SK-N-SH treated with all-trans-retinoic acid at 6 μM for 48 hours (cell line): ENCODE results near the gene DDX20.

ENCODE experiments used
- ATAC-seq: fragments of 200-7000 bp; cut with Tn5 transposase; 3 replicates; pipeline ENCODE4 v1.9.1; 2020; ENCODE audit warnings: mild to moderate bottlenecking, moderate library complexity
- BACH2 ChIP-seq: fragments of 250-450 bp; sonication (Bioruptor Pico); IDR thresholded peaks from 2 replicates; pipeline ENCODE4 v1.9.0; 2021; ENCODE audit warnings: mild to moderate bottlenecking, borderline replicate concordance
- CSDC2 ChIP-seq: fragments of 250-450 bp; sonication (Bioruptor Pico); IDR thresholded peaks from 2 replicates; pipeline ENCODE4 v1.5.0; 2020; ENCODE audit warnings: mild to moderate bottlenecking, moderate library complexity
- ESRRG ChIP-seq: fragments of 250-450 bp; sonication (Bioruptor Pico); IDR thresholded peaks from 2 replicates; pipeline ENCODE4 v1.6.1; 2021; ENCODE audit warnings: mild to moderate bottlenecking
- GLIS3 ChIP-seq: fragments of 250-450 bp; sonication (Bioruptor Pico); IDR thresholded peaks from 2 replicates; pipeline ENCODE4 v1.5.0; 2020; ENCODE audit warnings: mild to moderate bottlenecking, moderate library complexity
- OSR1 ChIP-seq: fragments of 250-450 bp; sonication (Bioruptor Pico); IDR thresholded peaks from 2 replicates; pipeline ENCODE4 v1.8.0; 2022; ENCODE audit warnings: moderate library complexity, mild to moderate bottlenecking, inconsistent platforms
- PPARA ChIP-seq: fragments of 250-450 bp; sonication (Bioruptor Pico); IDR thresholded peaks from 2 replicates; pipeline ENCODE4 v1.5.0; 2020; ENCODE audit warnings: mild to moderate bottlenecking, borderline replicate concordance
- SNAI2 ChIP-seq: fragments of 250-450 bp; sonication (Bioruptor Pico); IDR thresholded peaks from 2 replicates; pipeline ENCODE4 v1.5.0; 2020; ENCODE audit warnings: mild to moderate bottlenecking, moderate library complexity
- TCF4 ChIP-seq: fragments of 250-450 bp; sonication (Bioruptor Pico); IDR thresholded peaks from 2 replicates; pipeline ENCODE4 v1.8.0; 2021; ENCODE audit warnings: mild to moderate bottlenecking, moderate library complexity, borderline replicate concordance
- TOX ChIP-seq: fragments of 250-450 bp; sonication (Bioruptor Pico); IDR thresholded peaks from 2 replicates; pipeline ENCODE4 v1.8.0; 2021; ENCODE audit warnings: mild to moderate bottlenecking, moderate library complexity, borderline replicate concordance
- ZFP3 ChIP-seq: fragments of 250-450 bp; sonication (Bioruptor Pico); IDR thresholded peaks from 2 replicates; pipeline ENCODE4 v1.5.0; 2020; ENCODE audit warnings: mild to moderate bottlenecking, moderate library complexity
- ZFP30 ChIP-seq: fragments of 450-650 bp; formaldehyde crosslinking; IDR thresholded peaks from 2 replicates; pipeline ENCODE4 v1.5.0; 2022; ENCODE audit warnings: mild to moderate bottlenecking, moderate library complexity
- ZNF565 ChIP-seq: fragments of 450-650 bp; formaldehyde crosslinking; conservative IDR thresholded peaks from 2 replicates; pipeline ENCODE4 v1.5.0; 2020; ENCODE audit warnings: low read depth, mild to moderate bottlenecking, moderate library complexity
- ZNF8 ChIP-seq: fragments of 450-650 bp; formaldehyde crosslinking; IDR thresholded peaks from 2 replicates; pipeline ENCODE4 v1.5.0; 2020; ENCODE audit warnings: mild to moderate bottlenecking, moderate library complexity
- TF ChIP-seq, protein P1 (sequence below): fragments of 250-450 bp; sonication (Bioruptor Pico); IDR thresholded peaks from 2 replicates; pipeline ENCODE4 v1.5.0; 2020; ENCODE audit warnings: mild to moderate bottlenecking, moderate library complexity
- TF ChIP-seq, protein P2 (sequence below): fragments of 250-450 bp; sonication (Bioruptor Pico); IDR thresholded peaks from 2 replicates; pipeline ENCODE4 v1.8.0; 2020; ENCODE audit warnings: mild to moderate bottlenecking, moderate library complexity, borderline replicate concordance
- TF ChIP-seq, protein P3 (sequence below): fragments of 250-450 bp; sonication (Bioruptor Pico); IDR thresholded peaks from 2 replicates; pipeline ENCODE4 v1.5.1; 2021; ENCODE audit warnings: mild to moderate bottlenecking, moderate library complexity
- TF ChIP-seq, protein P4 (sequence below): fragments of 250-450 bp; sonication (Bioruptor Pico); IDR thresholded peaks from 2 replicates; pipeline ENCODE4 v1.5.1; 2020; ENCODE audit warnings: low read depth, mild to moderate bottlenecking, moderate library complexity

DDX20 gene

DNA sequence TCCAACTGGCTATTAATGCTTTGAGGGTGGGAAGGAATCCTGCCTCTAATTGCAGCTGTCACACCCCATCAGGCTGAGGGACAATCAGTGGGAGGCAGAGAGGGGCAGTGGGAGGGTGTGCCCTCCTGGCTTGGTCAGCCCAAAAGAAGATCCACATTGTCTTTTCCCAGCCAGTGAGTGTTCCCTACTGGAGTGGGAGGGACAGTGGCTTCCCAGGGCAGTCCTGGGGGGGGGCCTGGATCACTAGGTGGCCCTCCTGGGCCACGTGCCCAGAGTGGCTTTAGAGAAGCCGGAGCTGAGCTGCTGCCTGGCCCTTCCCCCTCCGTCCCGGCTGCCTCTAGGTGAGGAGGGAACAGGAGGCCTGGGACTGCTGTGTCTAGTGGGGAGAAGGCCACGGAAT is 30.5 kb upstream of the DDX20 start:
- TF ChIP-seq, protein P1, sequence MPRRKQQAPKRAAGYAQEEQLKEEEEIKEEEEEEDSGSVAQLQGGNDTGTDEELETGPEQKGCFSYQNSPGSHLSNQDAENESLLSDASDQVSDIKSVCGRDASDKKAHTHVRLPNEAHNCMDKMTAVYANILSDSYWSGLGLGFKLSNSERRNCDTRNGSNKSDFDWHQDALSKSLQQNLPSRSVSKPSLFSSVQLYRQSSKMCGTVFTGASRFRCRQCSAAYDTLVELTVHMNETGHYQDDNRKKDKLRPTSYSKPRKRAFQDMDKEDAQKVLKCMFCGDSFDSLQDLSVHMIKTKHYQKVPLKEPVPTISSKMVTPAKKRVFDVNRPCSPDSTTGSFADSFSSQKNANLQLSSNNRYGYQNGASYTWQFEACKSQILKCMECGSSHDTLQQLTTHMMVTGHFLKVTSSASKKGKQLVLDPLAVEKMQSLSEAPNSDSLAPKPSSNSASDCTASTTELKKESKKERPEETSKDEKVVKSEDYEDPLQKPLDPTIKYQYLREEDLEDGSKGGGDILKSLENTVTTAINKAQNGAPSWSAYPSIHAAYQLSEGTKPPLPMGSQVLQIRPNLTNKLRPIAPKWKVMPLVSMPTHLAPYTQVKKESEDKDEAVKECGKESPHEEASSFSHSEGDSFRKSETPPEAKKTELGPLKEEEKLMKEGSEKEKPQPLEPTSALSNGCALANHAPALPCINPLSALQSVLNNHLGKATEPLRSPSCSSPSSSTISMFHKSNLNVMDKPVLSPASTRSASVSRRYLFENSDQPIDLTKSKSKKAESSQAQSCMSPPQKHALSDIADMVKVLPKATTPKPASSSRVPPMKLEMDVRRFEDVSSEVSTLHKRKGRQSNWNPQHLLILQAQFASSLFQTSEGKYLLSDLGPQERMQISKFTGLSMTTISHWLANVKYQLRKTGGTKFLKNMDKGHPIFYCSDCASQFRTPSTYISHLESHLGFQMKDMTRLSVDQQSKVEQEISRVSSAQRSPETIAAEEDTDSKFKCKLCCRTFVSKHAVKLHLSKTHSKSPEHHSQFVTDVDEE (CRISPR knock-in tag), result no peak
- TF ChIP-seq, protein P2, sequence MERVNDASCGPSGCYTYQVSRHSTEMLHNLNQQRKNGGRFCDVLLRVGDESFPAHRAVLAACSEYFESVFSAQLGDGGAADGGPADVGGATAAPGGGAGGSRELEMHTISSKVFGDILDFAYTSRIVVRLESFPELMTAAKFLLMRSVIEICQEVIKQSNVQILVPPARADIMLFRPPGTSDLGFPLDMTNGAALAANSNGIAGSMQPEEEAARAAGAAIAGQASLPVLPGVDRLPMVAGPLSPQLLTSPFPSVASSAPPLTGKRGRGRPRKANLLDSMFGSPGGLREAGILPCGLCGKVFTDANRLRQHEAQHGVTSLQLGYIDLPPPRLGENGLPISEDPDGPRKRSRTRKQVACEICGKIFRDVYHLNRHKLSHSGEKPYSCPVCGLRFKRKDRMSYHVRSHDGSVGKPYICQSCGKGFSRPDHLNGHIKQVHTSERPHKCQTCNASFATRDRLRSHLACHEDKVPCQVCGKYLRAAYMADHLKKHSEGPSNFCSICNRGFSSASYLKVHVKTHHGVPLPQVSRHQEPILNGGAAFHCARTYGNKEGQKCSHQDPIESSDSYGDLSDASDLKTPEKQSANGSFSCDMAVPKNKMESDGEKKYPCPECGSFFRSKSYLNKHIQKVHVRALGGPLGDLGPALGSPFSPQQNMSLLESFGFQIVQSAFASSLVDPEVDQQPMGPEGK, result no peak
- TF ChIP-seq TCF4 (CRISPR knock-in tag), result no peak
- TF ChIP-seq ZFP3 (CRISPR knock-in tag), result no peak
- no peak for TF ChIP-seq ESRRG (CRISPR knock-in tag)
- TF ChIP-seq ZFP30 (CRISPR knock-in tag), result no peak
- no peak for TF ChIP-seq ZNF565
- TF ChIP-seq CSDC2 (CRISPR knock-in tag), result no peak
- no peak for TF ChIP-seq ZNF8 (CRISPR knock-in tag)
- TF ChIP-seq, protein P3, sequence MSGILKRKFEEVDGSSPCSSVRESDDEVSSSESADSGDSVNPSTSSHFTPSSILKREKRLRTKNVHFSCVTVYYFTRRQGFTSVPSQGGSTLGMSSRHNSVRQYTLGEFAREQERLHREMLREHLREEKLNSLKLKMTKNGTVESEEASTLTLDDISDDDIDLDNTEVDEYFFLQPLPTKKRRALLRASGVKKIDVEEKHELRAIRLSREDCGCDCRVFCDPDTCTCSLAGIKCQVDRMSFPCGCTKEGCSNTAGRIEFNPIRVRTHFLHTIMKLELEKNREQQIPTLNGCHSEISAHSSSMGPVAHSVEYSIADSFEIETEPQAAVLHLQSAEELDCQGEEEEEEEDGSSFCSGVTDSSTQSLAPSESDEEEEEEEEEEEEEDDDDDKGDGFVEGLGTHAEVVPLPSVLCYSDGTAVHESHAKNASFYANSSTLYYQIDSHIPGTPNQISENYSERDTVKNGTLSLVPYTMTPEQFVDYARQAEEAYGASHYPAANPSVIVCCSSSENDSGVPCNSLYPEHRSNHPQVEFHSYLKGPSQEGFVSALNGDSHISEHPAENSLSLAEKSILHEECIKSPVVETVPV (CRISPR knock-in tag), result no peak
- TF ChIP-seq SNAI2, result no peak
- TF ChIP-seq, all 23 proteins: peak for 0
- ATAC-seq, result no peak

DNA sequence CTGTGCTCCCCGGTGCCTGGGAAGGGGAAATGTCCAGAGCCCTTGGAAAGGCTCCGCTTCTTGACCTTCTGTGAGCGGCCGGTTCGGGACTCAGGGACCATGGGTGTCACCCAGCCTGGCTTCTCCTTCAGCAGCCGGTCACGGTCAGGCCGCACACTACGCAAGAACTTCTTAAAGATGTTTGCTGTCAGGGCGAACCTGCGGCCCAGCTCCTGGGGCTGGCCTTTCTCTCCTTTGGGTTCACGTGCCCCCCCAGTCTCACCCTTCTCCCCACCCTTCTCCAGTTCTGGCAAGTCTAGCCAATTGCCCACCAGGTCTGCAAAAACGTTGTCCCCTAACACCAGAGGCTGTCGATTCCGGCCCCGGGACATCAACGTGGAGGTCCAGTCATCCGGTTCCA is 28.6 kb upstream of the DDX20 start:
- no peak for TF ChIP-seq TCF4 (CRISPR knock-in tag)
- TF ChIP-seq TOX (CRISPR knock-in tag), result no peak
- TF ChIP-seq BACH2 (CRISPR knock-in tag), result no peak
- TF ChIP-seq OSR1 (CRISPR knock-in tag), result no peak
- no peak for TF ChIP-seq ZFP3 (CRISPR knock-in tag)
- TF ChIP-seq, protein P4, sequence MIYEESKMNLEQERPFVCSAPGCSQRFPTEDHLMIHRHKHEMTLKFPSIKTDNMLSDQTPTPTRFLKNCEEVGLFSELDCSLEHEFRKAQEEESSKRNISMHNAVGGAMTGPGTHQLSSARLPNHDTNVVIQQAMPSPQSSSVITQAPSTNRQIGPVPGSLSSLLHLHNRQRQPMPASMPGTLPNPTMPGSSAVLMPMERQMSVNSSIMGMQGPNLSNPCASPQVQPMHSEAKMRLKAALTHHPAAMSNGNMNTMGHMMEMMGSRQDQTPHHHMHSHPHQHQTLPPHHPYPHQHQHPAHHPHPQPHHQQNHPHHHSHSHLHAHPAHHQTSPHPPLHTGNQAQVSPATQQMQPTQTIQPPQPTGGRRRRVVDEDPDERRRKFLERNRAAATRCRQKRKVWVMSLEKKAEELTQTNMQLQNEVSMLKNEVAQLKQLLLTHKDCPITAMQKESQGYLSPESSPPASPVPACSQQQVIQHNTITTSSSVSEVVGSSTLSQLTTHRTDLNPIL (CRISPR knock-in tag), result no peak
- no peak for TF ChIP-seq GLIS3 (CRISPR knock-in tag)
- no peak for TF ChIP-seq PPARA (CRISPR knock-in tag)
- TF ChIP-seq, protein P2, result no peak
- no peak for TF ChIP-seq CSDC2 (CRISPR knock-in tag)
- no peak for TF ChIP-seq ZNF8 (CRISPR knock-in tag)
- TF ChIP-seq, protein P1 (CRISPR knock-in tag), result no peak
- no peak for ATAC-seq
